ENCODE measurements around the gene THRA. TPM values are rescaled to one million over a fixed set of nuclear protein-coding genes. Genes with fewer than 3 reads are reported as not detected.

THRA gene
- polyA plus RNA-seq, 1 donor from 2014 or later = 4.6 TPM

GRCh38 chr17:40101367-40102210 lies 38.8 kb downstream of the THRA start:
- peaks cover 20 to 49% (median 36%) of the 10 kb centered on the region in 3 donors for H3K4me1 Mint-ChIP-seq
- no peaks in the 10 kb centered on the region for H3K27me3 Mint-ChIP-seq
- H3K4me3 Mint-ChIP-seq = peak overlapping the region; percentile 92 to 98 (median 97)
- H3K36me3 Mint-ChIP-seq = no peaks in the 10 kb centered on the region
- no peaks in the 10 kb centered on the region for H3K9me3 Mint-ChIP-seq
- peak overlapping the region; percentile 74 to 100 (median 78) for H3K27ac Mint-ChIP-seq

- Mint-ChIP-seq H3K9me3 (no peaks in the 10 kb centered on the region), H3K4me3 (peak overlapping the region in 2 of 4 donors; percentile 21 to 23), H3K27me3 (no peaks in the 10 kb centered on the region), H3K36me3 (no peaks in the 10 kb centered on the region), H3K4me1 (peaks cover 32 to 47% (median 33%) of the 10 kb centered on the region in 3 donors), H3K27ac (peak overlapping the region; percentile 26 to 91 (median 88))
These were observed 40.4 kb downstream of the THRA start for GRCh38 chr17:40103071-40103661.

- Mint-ChIP-seq H3K9me3 (no peaks in the 10 kb centered on the region), H3K4me1 (peaks cover 31 to 46% (median 33%) of the 10 kb centered on the region in 3 donors), H3K36me3 (no peaks in the 10 kb centered on the region), H3K27me3 (no peaks in the 10 kb centered on the region), H3K4me3 (peak overlapping the region in 2 of 4 donors; percentile 21 to 23), H3K27ac (peak overlapping the region; percentile 26 to 91 (median 78))
These were observed 40.9 kb downstream of the THRA start for GRCh38 chr17:40103688-40104087.

GRCh38 chr17:40104594-40105486 lies 42.1 kb downstream of the THRA start:
- no peaks in the 10 kb centered on the region for H3K9me3 Mint-ChIP-seq
- H3K36me3 Mint-ChIP-seq = no peaks in the 10 kb centered on the region

GRCh38 chr17:40105861-40106759 lies 43.3 kb downstream of the THRA start:
- Mint-ChIP-seq H3K36me3 (no peaks in the 10 kb centered on the region), H3K9me3 (no peaks in the 10 kb centered on the region), H3K27me3 (no peaks in the 10 kb centered on the region), H3K4me3 (peak overlapping the region in 2 of 4 donors; percentile 54 to 63), H3K4me1 (peaks cover 24 to 51% (median 32%) of the 10 kb centered on the region in 3 donors), H3K27ac (peak overlapping the region in 1 of 3 donors; percentile 26)

More at GRCh38 chr17:40104594-40105486, 42.1 kb downstream of the THRA start:
- peaks cover 23 to 47% (median 29%) of the 10 kb centered on the region in 3 donors for H3K4me1 Mint-ChIP-seq
- H3K27me3 Mint-ChIP-seq = no peaks in the 10 kb centered on the region
- H3K4me3 Mint-ChIP-seq = peak overlapping the region in 2 of 4 donors; percentile 13 to 15
- no peak overlapping the region for H3K27ac Mint-ChIP-seq

- H3K9me3 Mint-ChIP-seq = no peaks in the 10 kb centered on the region
- peaks cover 2% of the 10 kb centered on the region for H3K27me3 Mint-ChIP-seq
- H3K27ac Mint-ChIP-seq = peak overlapping the region in 1 of 3 donors; percentile 82
- peaks cover 32 to 56% (median 37%) of the 10 kb centered on the region in 3 donors for H3K4me1 Mint-ChIP-seq
- H3K4me3 Mint-ChIP-seq = peak overlapping the region in 2 of 4 donors; percentile 62 to 77
- no peaks in the 10 kb centered on the region for H3K36me3 Mint-ChIP-seq
These were observed 44.2 kb downstream of the THRA start for GRCh38 chr17:40106760-40107521.

- H3K27ac Mint-ChIP-seq = peak overlapping the region; percentile 82 to 94 (median 89)
- peaks cover 2% of the 10 kb centered on the region for H3K27me3 Mint-ChIP-seq
- no peaks in the 10 kb centered on the region for H3K36me3 Mint-ChIP-seq
- H3K4me1 Mint-ChIP-seq = peaks cover 36 to 61% (median 39%) of the 10 kb centered on the region in 3 donors
- no peaks in the 10 kb centered on the region for H3K9me3 Mint-ChIP-seq
- peak overlapping the region; percentile 57 to 86 (median 70) for H3K4me3 Mint-ChIP-seq
These were observed 44.9 kb downstream of the THRA start for GRCh38 chr17:40107522-40108174.

GRCh38 chr17:40108970-40109824 lies 46.4 kb downstream of the THRA start:
- Mint-ChIP-seq H3K27me3 (peaks cover 2% of the 10 kb centered on the region), H3K4me3 (peak overlapping the region in 1 of 4 donors; percentile 60), H3K36me3 (no peaks in the 10 kb centered on the region)

GRCh38 chr17:40110026-40110845 lies 47.5 kb downstream of the THRA start:
- peaks cover 41 to 60% (median 46%) of the 10 kb centered on the region in 3 donors for H3K4me1 Mint-ChIP-seq
- peaks cover 2% of the 10 kb centered on the region for H3K27me3 Mint-ChIP-seq
- H3K4me3 Mint-ChIP-seq = peak overlapping the region in 2 of 4 donors; percentile 65 to 82
- no peaks in the 10 kb centered on the region for H3K36me3 Mint-ChIP-seq
- no peaks in the 10 kb centered on the region for H3K9me3 Mint-ChIP-seq
- H3K27ac Mint-ChIP-seq = peak overlapping the region; percentile 23 to 93 (median 89)

More at GRCh38 chr17:40108970-40109824, 46.4 kb downstream of the THRA start:
- H3K9me3 Mint-ChIP-seq = no peaks in the 10 kb centered on the region
- peaks cover 42 to 64% (median 46%) of the 10 kb centered on the region in 3 donors for H3K4me1 Mint-ChIP-seq
- H3K27ac Mint-ChIP-seq = peak overlapping the region in 2 of 3 donors; percentile 18 to 89

- Mint-ChIP-seq H3K36me3 (no peaks in the 10 kb centered on the region), H3K4me1 (peaks cover 43 to 54% (median 46%) of the 10 kb centered on the region in 3 donors), H3K4me3 (peak overlapping the region; percentile 46 to 67 (median 63)), H3K27ac (peak overlapping the region; percentile 89 to 93 (median 92)), H3K9me3 (no peaks in the 10 kb centered on the region), H3K27me3 (peaks cover 2% of the 10 kb centered on the region)
These were observed 48.7 kb downstream of the THRA start for GRCh38 chr17:40111221-40112128.

Measured in IgD-negative memory B cell (primary cell).